ENCODE measurements around the gene PTPN1. TPM values are rescaled to one million over a fixed set of nuclear protein-coding genes. Genes with fewer than 3 reads are reported as not detected.

PTPN1 gene
- total and polyA plus RNA-seq, 2 of the 4 experiments (the other 2 are of a cell fraction) = 31.7 to 37.4 TPM

DNA sequence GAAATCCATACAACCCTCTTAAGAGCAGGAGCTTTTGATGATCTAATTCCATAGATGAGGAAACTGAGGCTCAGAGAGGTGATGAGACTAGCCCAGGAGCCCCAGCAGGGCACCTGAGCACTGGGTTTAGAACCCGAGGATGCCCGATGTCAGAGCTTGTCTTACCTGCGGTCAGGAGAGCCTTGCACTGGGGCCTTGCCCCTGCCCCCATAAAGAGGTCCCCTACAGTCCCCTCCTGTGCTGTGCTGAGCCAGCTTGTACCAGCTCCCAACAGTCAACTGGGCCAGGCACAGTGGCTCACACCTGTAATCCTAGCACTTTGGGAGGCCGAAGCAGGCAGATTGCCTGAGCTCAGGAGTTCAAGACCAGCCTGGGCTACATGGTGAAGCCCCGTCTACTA is 122.5 kb downstream of the PTPN1 start:
- Histone ChIP-seq H2BK20ac (ENCODE audit: low read depth, low read length) (no peak overlapping the region), H3K4ac (ENCODE audit: low read depth, low read length) (no peak overlapping the region), H3K36me3 (ENCODE audit: control insufficient read depth, insufficient read depth, low read length) (no peaks in the 10 kb centered on the region), H2BK5ac (ENCODE audit: low read depth, low read length, poor library complexity, severe bottlenecking) (no peak overlapping the region), H3K4me2 (ENCODE audit: low read depth, low read length) (no peak overlapping the region), H4K91ac (ENCODE audit: insufficient read depth, low read depth, low read length) (no peak overlapping the region), H2BK15ac (ENCODE audit: low read depth, low read length) (no peak overlapping the region), H3K9me1 (ENCODE audit: insufficient read depth, low read length) (peaks cover 15% of the 10 kb centered on the region), H2BK120ac (ENCODE audit: low read depth, low read length) (no peak overlapping the region), H2AFZ (replicated peaks; ENCODE audit: low read length, poor library complexity) (no peak overlapping the region), H3K79me1 (ENCODE audit: low read depth in 1 of 2, low read length in 2 of 2) (peaks cover 4 to 47% of the 10 kb centered on the region in 2 experiments; a peak in 3 of 4 replicates), H3K18ac (ENCODE audit: low read depth, low read length) (no peak overlapping the region), H4K20me1 (ENCODE audit: insufficient read depth, low read length) (no peaks in the 10 kb centered on the region), H2AK9ac (replicated peaks; ENCODE audit: low read depth, low read length, poor library complexity) (no peak overlapping the region), H3K9me3 (ENCODE audit: control insufficient read depth, insufficient read depth, low read length) (no peaks in the 10 kb centered on the region), H3K27ac (ENCODE audit: insufficient read depth, low read length) (no peak overlapping the region), H3K4me1 (ENCODE audit: control insufficient read depth, insufficient read depth, low read length) (peaks cover 18% of the 10 kb centered on the region), H3K23ac (ENCODE audit: low read depth, low read length) (no peak overlapping the region), H2AK5ac (ENCODE audit: low read depth, low read length) (no peak overlapping the region), H4K8ac (ENCODE audit: low read depth in 2 of 2, low read length in 2 of 2) (no peak overlapping the region), H3K4me3 (ENCODE audit: insufficient read depth, low read depth, low read length) (no peak overlapping the region), H3K9ac (ENCODE audit: low read depth, low read length) (no peak overlapping the region), H3K56ac (ENCODE audit: extremely low read depth, insufficient read depth, low read length) (no peak overlapping the region), H3K14ac (replicated peaks; ENCODE audit: low read depth, low read length) (no peak overlapping the region), H4K5ac (ENCODE audit: low read depth, low read length) (no peak overlapping the region), H3K27me3 (ENCODE audit: control insufficient read depth, insufficient read depth, low read length) (no peaks in the 10 kb centered on the region)
- DNase-seq (no peak), ATAC-seq (ENCODE audit: low read depth) (no peak)
- ChIA-PET POLR2A (ENCODE audit: unreplicated experiment) (no interaction called here), CTCF (no interaction called here)
- no TSS peak for BruUV-seq (replicated peaks)
- intact Hi-C loops (cut with micrococcal nuclease) (no loop called here), in situ Hi-C loops (cut with MboI; ENCODE audit: low sequenced_read_pairs) (loop anchor here (5.0 kb wide), 1 partner anchor 110 kb away; no protein-coding TSS in a partner anchor), dilution Hi-C loops (cut with HindIII; ENCODE audit: low sequenced_read_pairs, unreplicated experiment) (no loop called here)
- no peak for TF ChIP-seq USF2 (IDR thresholded peaks at IDR 0.05; ENCODE audit: low read depth, low read length)
- TF ChIP-seq FOS (IDR thresholded peaks at IDR 0.05; ENCODE audit: low read depth, low read length) = no peak
- no peak for TF ChIP-seq MAZ (IDR thresholded peaks at IDR 0.05; ENCODE audit: borderline replicate concordance, low read depth, low read length)
- no peak for TF ChIP-seq RCOR1 (IDR thresholded peaks at IDR 0.05; ENCODE audit: insufficient replicate concordance, low read length)
- no peak for TF ChIP-seq CEBPB (IDR thresholded peaks at IDR 0.05; ENCODE audit: low read depth, low read length)
- no peak for TF ChIP-seq RFX5 (IDR thresholded peaks at IDR 0.05; ENCODE audit: low read depth, low read length)
- no peak for TF ChIP-seq SMC3 (IDR thresholded peaks at IDR 0.05; ENCODE audit: low read depth, low read length)
- no peak for TF ChIP-seq ELK1 (IDR thresholded peaks at IDR 0.05; ENCODE audit: borderline replicate concordance, low read depth, low read length)
- no peak for TF ChIP-seq POLR2A (IDR thresholded peaks at IDR 0.05; ENCODE audit: low read depth, low read length)
- TF ChIP-seq NFE2L2 (IDR thresholded peaks at IDR 0.05; ENCODE audit: low read depth, low read length) = no peak
- TF ChIP-seq RAD21 (IDR thresholded peaks at IDR 0.05; ENCODE audit: low read length) = no peak
- no peak for TF ChIP-seq MAFK (IDR thresholded peaks at IDR 0.05; ENCODE audit: low read depth, low read length)
- TF ChIP-seq CTCF (conservative IDR thresholded peaks at IDR 0.05; ENCODE audit: low read depth, low read length) = no peak
- TF ChIP-seq CHD1 (IDR thresholded peaks at IDR 0.05; ENCODE audit: low read depth, low read length) = no peak
- TF ChIP-seq BHLHE40 (IDR thresholded peaks at IDR 0.05; ENCODE audit: low read depth, low read length) = no peak
- TF ChIP-seq MXI1 (IDR thresholded peaks at IDR 0.05; ENCODE audit: borderline replicate concordance, low read depth, low read length) = no peak
- WGBS, 2 experiments (ENCODE audit: extremely low coverage in 2 of 2, insufficient read length in 1 of 2) = 100% methylated on average over 3 of the region's 5 CpGs; no CpG with 5 or more reads in 1 of the 2 experiments
